ENCODE data around the gene DNAH3.

GRCh38 chr16:21064203-21064602 is 86.4 kb downstream of the DNAH3 start:
- TF ChIP-seq POLR2A (IDR thresholded peaks at IDR 0.05; ENCODE audit: control extremely low read depth in 1 of 2, low read depth in 2 of 2, low read length in 2 of 2) = no peak
- TF ChIP-seq CTCF (IDR thresholded peaks at IDR 0.05; ENCODE audit: control extremely low read depth in 1 of 3, insufficient read depth in 1 of 3, low read depth in 1 of 3, low read length in 3 of 3) = no peak

All from H1 (cell line).